Activated T-helper 17 cell treated with anti-CD3 and anti-CD28 coated beads, Interleukin-2, amount 50 U/mL, for 72 hours (primary cell): ENCODE measurements around the gene AP1AR. TPM values are rescaled to one million over a fixed set of nuclear protein-coding genes. Genes with fewer than 3 reads are reported as not detected.

Experiments
- total RNA-seq, 2 donors: library from RNA; stranded (reverse); gene quantifications; one replicate each; pipeline ENCODE4 v1.2.3, GENCODE V29; 2022

AP1AR gene
- total RNA-seq, 2 donors from 2014 or later, result 9.1 to 23.1 TPM

Other genes with a start within 250 kb of the AP1AR start
- gene FAM241A, start 86.3 kb upstream of the AP1AR start, total RNA-seq, result 1 to 10 TPM; 3.0 to 3.8 TPM
- 100 to 1,000 TPM in 1 of 2 donors, 10 to 100 TPM in 1; 53.6 to 108 TPM for gene TIFA, start 54.1 kb downstream of the AP1AR start, total RNA-seq
- gene ALPK1, start 65.6 kb downstream of the AP1AR start, total RNA-seq, result 10 to 100 TPM; 15.7 to 55.3 TPM